Lung (tissue), 12 donors: Measurements from ENCODE around the gene LAMP5. TPM values are rescaled to one million over a fixed set of nuclear protein-coding genes. Genes with fewer than 3 reads are reported as not detected.

Experiments used
- ATAC-seq: fragments of 200-7000 bp; cut with Tn5 transposase; one replicate; pipeline ENCODE4 v1.9.1; 2020; ENCODE audit warnings: moderate number of reproducible peaks; ENCODE audit not compliant: insufficient read depth, low FRiP score
- DNase-seq, 3 donors: peaks; one replicate each; pipeline ENCODE4 v3.0.0-alpha.2; 2013 to 2017
- H3K27ac ChIP-seq, 2 donors: one replicate each; pipeline ENCODE4 v1.5.1; 2013; ENCODE audit warnings: mild to moderate bottlenecking in 2 of 2, moderate library complexity in 2 of 2, control low read depth in 1 of 2, inconsistent platforms in 1 of 2, low read depth in 1 of 2, low read length in 1 of 2
- H3K27me3 ChIP-seq, 3 donors: one replicate each; pipeline ENCODE4 v1.5.1; 2013; ENCODE audit warnings: low read length in 2 of 3; ENCODE audit not compliant: control insufficient read depth in 3 of 3, insufficient read depth in 3 of 3
- H3K36me3 ChIP-seq, 4 donors: one replicate each; pipeline ENCODE4 v1.5.1; 2013; ENCODE audit warnings: low read length in 4 of 4, mild to moderate bottlenecking in 1 of 4, moderate library complexity in 1 of 4; ENCODE audit not compliant: control insufficient read depth in 4 of 4, insufficient read depth in 4 of 4
- H3K4me1 ChIP-seq, 5 donors: one replicate each; pipeline ENCODE4 v1.5.1; 2013; ENCODE audit warnings: low read length in 5 of 5, mild to moderate bottlenecking in 2 of 5, moderate library complexity in 1 of 5; ENCODE audit not compliant: control insufficient read depth in 5 of 5, insufficient read depth in 5 of 5
- H3K4me3 ChIP-seq: one replicate; pipeline ENCODE4 v1.5.1; 2013; ENCODE audit warnings: mild to moderate bottlenecking, control low read depth, moderate library complexity
- H3K9ac ChIP-seq, 2 donors: one replicate each; pipeline ENCODE4 v1.5.1; 2013; ENCODE audit warnings: low read length in 2 of 2, control low read depth in 1 of 2; ENCODE audit not compliant: insufficient read depth in 1 of 2
- H3K9me3 ChIP-seq, 4 donors: one replicate each; pipeline ENCODE4 v1.5.1; 2013; ENCODE audit warnings: low read length in 3 of 4, mild to moderate bottlenecking in 1 of 4, moderate library complexity in 1 of 4; ENCODE audit not compliant: control insufficient read depth in 4 of 4, insufficient read depth in 3 of 4
- CTCF ChIP-seq: IDR thresholded peaks from 2 replicates; pipeline ENCODE4 v1.5.1; 2012; ENCODE audit warnings: mild to moderate bottlenecking; ENCODE audit errors: control extremely low read depth, extremely low read depth
- WGBS, 2 donors: extraction: QIAGEN DNeasy Blood & Tissue Kit; methylation state at CpG; one replicate each; pipeline ENCODE4 v1.1.7; 2013; 5-methylcytosine and 5-hydroxymethylcytosine counted together
- polyA plus RNA-seq, 2 donors: library from polyadenylated mRNA; stranded (reverse); fragments of 200-250 nt; gene quantifications; one replicate each; pipeline ENCODE4 v1.2.1, GENCODE V29; 2013
- total RNA-seq, 2 donors: library from RNA; depleted of rRNA in 1 of 2; stranded (reverse); fragments of >200 nt in 1 of 2; gene quantifications; one replicate each; pipeline ENCODE4 v1.2.1, GENCODE V29; 2014 to 2021
- donor health status: control.
- donor health status: control.
- donor health status: Bipolar disorder and iron deficiency.
- donor health status: healthy.
- donor health status: DM: yes; HTN: yes; CAD: no.

The LAMP5 gene
- total and polyA plus RNA-seq, 4 donors = 0.06 to 3.3 (median 0.23) TPM

GRCh38 chr20:9503526-9504245, 10.7 kb upstream of the LAMP5 start:
- ATAC-seq (no peak), DNase-seq (peak in 2 of 3 donors; percentile 47 to 65)
- peaks cover 0 to 5% (median 0%) of the 10 kb centered on the region in 4 donors for H3K9me3 ChIP-seq
- WGBS, 2 donors = 43 to 53% methylated on average over 9 of the region's 9 CpGs
- TF ChIP-seq CTCF = no peak
- no peaks in the 10 kb centered on the region for H3K36me3 ChIP-seq
- H3K4me1 ChIP-seq = peaks cover 0 to 26% (median 2%) of the 10 kb centered on the region in 5 donors
- no peak overlapping the region for H3K27ac ChIP-seq
- no peak overlapping the region for H3K4me3 ChIP-seq
- no peak overlapping the region for H3K9ac ChIP-seq
- H3K27me3 ChIP-seq = peaks cover 15 to 45% (median 38%) of the 10 kb centered on the region in 3 donors

- Histone ChIP-seq H3K4me3 (no peak overlapping the region), H3K27ac (no peak overlapping the region), H3K27me3 (peaks cover 15 to 69% (median 62%) of the 10 kb centered on the region in 3 donors), H3K9ac (no peak overlapping the region), H3K36me3 (no peaks in the 10 kb centered on the region), H3K9me3 (peaks cover 0 to 7% (median 0%) of the 10 kb centered on the region in 4 donors), H3K4me1 (peaks cover 0 to 23% (median 2%) of the 10 kb centered on the region in 5 donors)
- 10 to 13% methylated on average over 34 of the region's 34 CpGs for WGBS, 2 donors
- TF ChIP-seq CTCF = no peak
- DNase-seq (peak in 2 of 3 donors; percentile 30 to 44), ATAC-seq (no peak)
Observed at GRCh38 chr20:9506280-9506821, 8.0 kb upstream of the LAMP5 start.

DNA sequence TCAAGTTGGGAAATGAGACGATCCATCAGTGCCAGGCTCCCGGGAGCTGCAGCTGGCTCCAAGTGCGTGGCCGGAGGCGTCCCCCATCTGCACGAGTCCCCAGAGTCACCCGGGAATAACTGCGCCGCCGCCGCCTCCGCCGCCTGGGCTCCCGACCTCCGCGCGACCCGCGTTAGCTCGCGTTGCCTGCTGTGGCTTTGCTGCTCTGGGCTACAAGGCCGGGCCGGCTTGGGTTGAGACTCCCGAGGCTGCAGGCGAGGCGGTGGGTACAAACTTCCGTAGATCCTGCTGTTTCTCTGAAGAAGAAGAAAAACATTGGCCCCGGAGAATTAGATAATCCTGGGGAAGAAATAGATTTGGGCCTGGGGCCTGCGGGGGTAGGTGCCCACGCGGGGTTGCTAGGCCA, 7.4 kb upstream of the LAMP5 start:
- peaks cover 0 to 23% (median 2%) of the 10 kb centered on the region in 5 donors for H3K4me1 ChIP-seq
- no peak overlapping the region for H3K9ac ChIP-seq
- H3K4me3 ChIP-seq = no peak overlapping the region
- H3K9me3 ChIP-seq = peaks cover 0 to 7% (median 0%) of the 10 kb centered on the region in 4 donors
- DNase-seq (peak; percentile 43 to 56 (median 53)), ATAC-seq (no peak)
- H3K27me3 ChIP-seq = peaks cover 15 to 74% (median 68%) of the 10 kb centered on the region in 3 donors
- 4 to 8% methylated on average over 31 of the region's 31 CpGs for WGBS, 2 donors
- no peak for TF ChIP-seq CTCF
- no peak overlapping the region for H3K27ac ChIP-seq
- H3K36me3 ChIP-seq = no peaks in the 10 kb centered on the region
